GM12891 (cell line): ENCODE measurements around the gene LCE1A.

Experiments
- DNase-seq: peaks from one replicate; pipeline ENCODE4 v3.0.0; 2011; ENCODE audit warnings: low spot score; ENCODE audit not compliant: insufficient read length
- FAIRE-seq: peaks from 2 replicates; lab custom pipeline; 2011; peaks lifted over from hg19 to GRCh38; lab: Jason Lieb, UNC
- PAX5 ChIP-seq: IDR thresholded peaks from 2 replicates; pipeline ENCODE4 v1.6.1; 2011; ENCODE audit warnings: low read length, moderate library complexity, mild to moderate bottlenecking; ENCODE audit not compliant: insufficient read depth, severe bottlenecking
- POLR2A ChIP-seq: IDR thresholded peaks from 2 replicates; pipeline ENCODE4 v1.6.1; 2011; ENCODE audit warnings: low read depth, low read length, control low read depth
- POLR2AphosphoS5 ChIP-seq: IDR thresholded peaks from 2 replicates; pipeline ENCODE4 v1.6.1; 2011; ENCODE audit warnings: low read depth, low read length, control low read depth
- POU2F2 ChIP-seq: IDR thresholded peaks from 2 replicates; pipeline ENCODE4 v1.6.1; 2011; ENCODE audit warnings: low read depth, mild to moderate bottlenecking, control low read depth, low read length, moderate library complexity
- SPI1 ChIP-seq: IDR thresholded peaks from 2 replicates; pipeline ENCODE4 v1.6.1; 2011; ENCODE audit warnings: low read depth, low read length, control low read depth
- TAF1 ChIP-seq: IDR thresholded peaks from 2 replicates; pipeline ENCODE4 v1.6.1; 2011; ENCODE audit warnings: low read depth, low read length, control low read depth

LCE1A gene

GRCh38 chr1:152864443-152864842 lies 37.2 kb downstream of the LCE1A start:
- DNase-seq (no peak), FAIRE-seq (no peak)
- TF ChIP-seq POLR2AphosphoS5 = no peak
- TF ChIP-seq POLR2A = no peak
- no peak for TF ChIP-seq PAX5
- no peak for TF ChIP-seq TAF1
- no peak for TF ChIP-seq POU2F2
- no peak for TF ChIP-seq SPI1

- no peak for FAIRE-seq
- no peak for DNase-seq
- TF ChIP-seq PAX5 = no peak
- no peak for TF ChIP-seq POU2F2
- no peak for TF ChIP-seq POLR2A
- no peak for TF ChIP-seq POLR2AphosphoS5
- TF ChIP-seq TAF1 = no peak
- TF ChIP-seq SPI1 = no peak
Observed at GRCh38 chr1:152866321-152866720, 39.0 kb downstream of the LCE1A start.

GRCh38 chr1:152869808-152870419 lies 42.6 kb downstream of the LCE1A start:
- DNase-seq = peak; percentile 44
- peak; percentile 94 for FAIRE-seq
- no peak for TF ChIP-seq SPI1
- TF ChIP-seq POU2F2 = peak; percentile 39; the same call in 1 of the 2 replicates

DNA sequence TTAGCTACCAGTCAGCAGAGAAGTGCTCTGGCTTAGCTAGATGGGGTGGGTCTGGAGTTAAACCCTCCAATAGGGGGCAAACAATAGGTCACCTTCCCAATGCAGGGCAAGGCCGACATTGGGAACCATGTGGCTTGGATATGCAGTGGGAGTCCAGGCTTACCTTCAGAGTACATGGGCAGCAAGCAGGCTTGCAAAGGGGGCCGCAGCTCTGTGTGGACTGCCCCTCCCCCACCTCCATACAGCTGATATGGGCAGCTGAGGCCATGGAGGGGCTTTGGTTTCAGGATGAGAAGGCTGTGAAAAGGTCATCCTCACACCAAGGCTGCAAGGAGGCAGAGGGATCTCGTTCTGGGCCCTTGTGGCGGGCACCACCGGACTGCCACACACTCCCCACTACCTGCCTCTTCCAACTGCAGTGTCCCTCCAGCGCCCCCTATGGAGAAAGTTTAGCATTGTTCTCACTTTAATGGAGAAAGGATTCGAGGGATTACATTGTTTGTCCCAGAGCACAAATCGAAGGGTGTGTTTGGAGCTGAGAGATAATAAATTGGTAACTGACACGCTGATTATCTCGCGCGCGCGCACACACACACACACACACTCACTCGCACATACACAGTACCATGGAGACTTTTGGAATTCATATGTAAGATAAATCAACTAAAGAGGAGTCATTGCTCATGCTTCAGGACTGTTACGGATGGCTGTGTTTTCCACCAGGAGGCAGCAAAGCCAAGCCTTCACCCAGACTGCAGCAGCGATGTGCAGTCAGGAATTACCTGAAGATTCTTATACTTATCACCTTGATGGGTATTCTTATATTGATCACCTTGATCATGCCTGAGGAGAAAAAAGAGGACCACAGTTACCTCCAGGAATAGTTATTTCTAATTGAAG lies 43.8 kb downstream of the LCE1A start:
- peak; percentile 26 for FAIRE-seq
- no peak for TF ChIP-seq PAX5
- no peak for TF ChIP-seq TAF1
- no peak for TF ChIP-seq POLR2A
- TF ChIP-seq POLR2AphosphoS5 = no peak
- TF ChIP-seq SPI1 = no peak
- TF ChIP-seq POU2F2 = no peak
- no peak for DNase-seq

GRCh38 chr1:152871731-152872126 lies 44.5 kb downstream of the LCE1A start:
- TF ChIP-seq TAF1 = no peak
- no peak for TF ChIP-seq PAX5
- no peak for TF ChIP-seq SPI1
- no peak for FAIRE-seq
- no peak for DNase-seq

GRCh38 chr1:152873495-152873894 lies 46.2 kb downstream of the LCE1A start:
- TF ChIP-seq POU2F2 = no peak
- TF ChIP-seq POLR2A = no peak
- TF ChIP-seq PAX5 = no peak
- TF ChIP-seq SPI1 = no peak
- no peak for TF ChIP-seq POLR2AphosphoS5
- TF ChIP-seq TAF1 = no peak
- DNase-seq (no peak), FAIRE-seq (no peak)

DNA sequence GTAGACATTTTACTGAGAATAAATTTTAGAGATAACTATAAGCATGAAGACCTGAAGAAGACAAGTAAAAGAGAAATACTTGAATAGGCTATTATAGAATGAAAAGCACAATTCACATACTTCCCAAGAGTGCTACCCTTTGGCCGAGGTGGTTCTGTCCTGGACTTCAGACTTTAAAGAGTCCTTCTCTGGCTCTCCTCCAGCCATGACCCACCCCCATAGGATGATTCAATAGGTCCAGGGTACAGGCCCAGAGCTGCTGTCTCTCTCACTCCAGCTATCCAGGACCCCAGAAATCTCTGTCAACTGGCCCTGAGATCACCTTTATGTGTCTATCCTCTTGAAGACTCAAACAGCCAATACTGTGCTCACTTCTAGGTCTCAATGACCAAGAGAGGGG lies 49.6 kb downstream of the LCE1A start:
- TF ChIP-seq TAF1 = no peak
- no peak for TF ChIP-seq POU2F2
- no peak for TF ChIP-seq POLR2AphosphoS5
- TF ChIP-seq POLR2A = no peak
- TF ChIP-seq SPI1 = no peak
- no peak for TF ChIP-seq PAX5
- FAIRE-seq = no peak
- no peak for DNase-seq
